Pancreas (tissue), 10 donors: Measurements from ENCODE around the gene ZRSR2. TPM values are rescaled to one million over a fixed set of nuclear protein-coding genes. Genes with fewer than 3 reads are reported as not detected.
A peak's percentile ranks its signal among the peaks of the same experiment; 100 is the strongest.
"Not testable (repeated sequence)": the region's sequence is repeated elsewhere in the genome, so short reads cannot be mapped to it uniquely, and the experiment has no call there.

Experiments used
- ATAC-seq, 4 donors: fragments of 200-7000 bp; cut with Tn5 transposase; one replicate each; pipeline versions ENCODE4 v1.8.0 to v1.9.1; 2020; ENCODE audit warnings: mild to moderate bottlenecking in 4 of 4, moderate library complexity in 4 of 4
- DNase-seq, 6 donors: peaks; one replicate each; pipeline ENCODE4 v3.0.0-alpha.2; 2020
- FAIRE-seq: peaks from 2 replicates; lab custom pipeline; 2012; peaks lifted over from hg19 to GRCh38; lab: Jason Lieb, UNC
- H3K27ac ChIP-seq, 4 donors: fragments of 200-600 bp; sonication (generic); 1 replicate in 3 of 4; 2 replicates in 1 of 4; pipeline versions ENCODE4 v1.5.0 to v1.8.0; 2020
- H3K27me3 ChIP-seq, 4 donors: fragments of 200-600 bp; one replicate each; pipeline ENCODE4 v1.8.0; 2021
- H3K36me3 ChIP-seq, 3 donors: fragments of 200-600 bp; sonication (generic) in 1 of 3; one replicate each; pipeline versions ENCODE4 v1.5.0 to v1.8.0; 2020 to 2021
- H3K4me1 ChIP-seq, 3 donors: fragments of 200-600 bp; one replicate each; pipeline ENCODE4 v1.8.0; 2021
- H3K4me3 ChIP-seq, 4 donors: fragments of 200-600 bp; sonication (generic) in 2 of 4; one replicate each; pipeline versions ENCODE4 v1.5.0 to v1.8.0; 2020 to 2021
- H3K9me3 ChIP-seq, 4 donors: fragments of 200-600 bp; one replicate each; pipeline ENCODE4 v1.8.0; 2021
- WGBS, 2 donors: extraction: QIAGEN DNeasy Blood & Tissue Kit; methylation state at CpG; one replicate each; pipeline ENCODE4 v1.1.7; 2013; 5-methylcytosine and 5-hydroxymethylcytosine counted together
- intact Hi-C, 3 donors: fragments of 100-400 bp; cut with DNase I; formaldehyde crosslinking; loops; one replicate each; pipeline versions ENCODE4 v1.11.1 to v1.14.2; 2022
- polyA plus RNA-seq, 2 donors: library from polyadenylated mRNA; stranded (reverse); fragments of 200-250 nt; gene quantifications; one replicate each; pipeline ENCODE4 v1.2.3, GENCODE V29; 2013
- total RNA-seq, 6 donors: library from RNA; stranded (reverse); fragmentation: NEBNext Ultra II Directional in 4 of 6; extraction: Animal tissue kit (Norgen Biotek cat#: 25700) in 4 of 6; gene quantifications; one replicate each; pipeline versions ENCODE4 v1.2.1 to v1.2.4, GENCODE V29; 2021 to 2023
- TF ChIP-seq, protein P1 (sequence below), 4 donors: fragments of 200-600 bp; sonication (generic) in 3 of 4; IDR thresholded peaks; one replicate each; pipeline versions ENCODE4 v1.5.0 to v1.8.0; 2021; ENCODE audit warnings: antibody characterized with exemption in 4 of 4
- donor health status: healthy with polysubstance abuse.
- donor health status: DM: no; HTN: no; CAD: no; lungs with moderate emphysema.
- donor health status: DM: no; HTN: no; CAD: no.
- donor health status: control.
- donor health status: control.
- donor health status: Bipolar disorder and iron deficiency.
- donor health status: DM: yes; HTN: yes; CAD: no.
- donor health status: DM: no; HTN: no; CAD: no.
- donor health status: DM: no; HTN: no; CAD: no.
- donor health status: DM: yes; HTN: yes; CAD: no.

Gene ZRSR2
- total and polyA plus RNA-seq, 8 donors = 3.0 to 33.1 (median 5.1) TPM

DNA sequence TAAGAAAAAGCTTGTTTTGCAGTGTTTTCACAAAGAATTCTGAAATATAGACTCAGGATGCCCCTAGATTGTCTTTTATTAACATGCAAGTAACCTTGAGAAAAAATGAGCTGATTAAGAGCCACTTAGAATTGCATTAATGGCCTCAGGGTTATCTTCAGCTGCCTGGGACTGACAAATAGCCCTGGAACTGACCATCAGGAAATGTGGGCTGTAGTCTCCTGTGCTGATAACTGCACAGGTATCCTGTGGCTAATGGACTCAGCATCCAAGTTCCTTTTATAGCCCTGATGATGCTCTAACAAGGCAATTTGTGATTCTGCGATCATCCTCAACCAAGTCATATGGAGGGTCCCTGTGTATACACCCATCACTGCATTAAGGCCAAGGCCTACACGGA, 35.2 kb upstream of the ZRSR2 start:
- intact Hi-C loops = no loop called here

DNA sequence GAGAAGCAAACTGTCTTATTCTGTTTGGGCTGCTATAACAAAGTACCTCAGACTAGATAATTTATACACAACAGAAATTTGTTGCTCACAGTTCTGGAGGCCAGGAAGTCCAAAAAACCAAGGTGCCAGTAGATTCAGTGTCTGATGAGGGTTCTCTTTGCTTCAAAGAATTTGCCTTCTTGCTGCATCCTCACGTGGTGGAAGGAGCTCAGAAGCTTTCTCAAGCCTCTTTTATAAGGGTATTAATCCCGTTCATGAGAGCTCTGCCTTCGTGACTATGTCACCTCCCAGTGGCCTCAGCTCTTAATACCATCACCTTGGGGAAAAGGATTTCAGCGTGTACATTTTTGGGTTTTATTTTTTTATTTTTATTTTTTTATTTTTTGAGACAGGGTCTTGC, 32.1 kb upstream of the ZRSR2 start:
- Histone ChIP-seq H3K36me3 (no peaks in the 10 kb centered on the region), H3K27me3 (no peaks in the 10 kb centered on the region), H3K4me3 (no peak overlapping the region), H3K4me1 (no peaks in the 10 kb centered on the region), H3K9me3 (no peaks in the 10 kb centered on the region), H3K27ac (no peak overlapping the region)
- intact Hi-C loops = no loop called here
- DNase-seq = no peak
- TF ChIP-seq, protein P1, sequence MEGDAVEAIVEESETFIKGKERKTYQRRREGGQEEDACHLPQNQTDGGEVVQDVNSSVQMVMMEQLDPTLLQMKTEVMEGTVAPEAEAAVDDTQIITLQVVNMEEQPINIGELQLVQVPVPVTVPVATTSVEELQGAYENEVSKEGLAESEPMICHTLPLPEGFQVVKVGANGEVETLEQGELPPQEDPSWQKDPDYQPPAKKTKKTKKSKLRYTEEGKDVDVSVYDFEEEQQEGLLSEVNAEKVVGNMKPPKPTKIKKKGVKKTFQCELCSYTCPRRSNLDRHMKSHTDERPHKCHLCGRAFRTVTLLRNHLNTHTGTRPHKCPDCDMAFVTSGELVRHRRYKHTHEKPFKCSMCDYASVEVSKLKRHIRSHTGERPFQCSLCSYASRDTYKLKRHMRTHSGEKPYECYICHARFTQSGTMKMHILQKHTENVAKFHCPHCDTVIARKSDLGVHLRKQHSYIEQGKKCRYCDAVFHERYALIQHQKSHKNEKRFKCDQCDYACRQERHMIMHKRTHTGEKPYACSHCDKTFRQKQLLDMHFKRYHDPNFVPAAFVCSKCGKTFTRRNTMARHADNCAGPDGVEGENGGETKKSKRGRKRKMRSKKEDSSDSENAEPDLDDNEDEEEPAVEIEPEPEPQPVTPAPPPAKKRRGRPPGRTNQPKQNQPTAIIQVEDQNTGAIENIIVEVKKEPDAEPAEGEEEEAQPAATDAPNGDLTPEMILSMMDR (IDR thresholded peaks at IDR 0.05) = no peak
- no peak for ATAC-seq
- no peak for FAIRE-seq
- WGBS, 2 donors = 71 to 82% methylated on average over 4 of the region's 4 CpGs

More for the DNA sequence above, 35.2 kb upstream of the ZRSR2 start:
- Histone ChIP-seq H3K4me3 (no peak overlapping the region), H3K27ac (no peak overlapping the region), H3K36me3 (no peaks in the 10 kb centered on the region), H3K4me1 (no peaks in the 10 kb centered on the region), H3K27me3 (no peaks in the 10 kb centered on the region), H3K9me3 (no peaks in the 10 kb centered on the region)
- no peak for ATAC-seq
- TF ChIP-seq, protein P1 (IDR thresholded peaks at IDR 0.05) = no peak
- no peak for FAIRE-seq
- 92 to 97% methylated on average over 2 of the region's 2 CpGs for WGBS, 2 donors
- no peak for DNase-seq

DNA sequence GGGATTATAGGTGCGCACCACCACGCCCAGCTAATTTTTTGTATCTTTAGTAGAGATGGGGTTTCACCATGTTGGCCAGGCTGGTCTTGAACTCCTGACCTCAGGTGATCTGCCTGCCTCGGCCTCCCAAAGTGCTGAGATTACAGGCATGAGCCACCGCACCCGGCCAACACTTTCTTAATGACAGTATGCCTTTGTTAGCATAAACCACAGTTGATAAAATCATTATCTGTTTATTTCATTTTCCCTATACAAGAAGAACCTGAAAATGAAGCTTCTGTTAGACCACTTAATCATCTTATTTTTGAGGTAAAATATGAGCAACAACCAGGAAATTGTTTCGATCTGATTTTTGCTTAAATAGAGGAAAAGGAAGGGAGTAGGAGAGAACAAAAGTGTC, 30.4 kb upstream of the ZRSR2 start:
- H3K4me3 ChIP-seq, H3K36me3 ChIP-seq, intact Hi-C loops, H3K9me3 ChIP-seq, DNase-seq, H3K27ac ChIP-seq, H3K27me3 ChIP-seq, H3K4me1 ChIP-seq, ATAC-seq, FAIRE-seq: not testable (repeated sequence)
- WGBS, 2 donors = 86 to 92% methylated on average over 6 of the region's 6 CpGs

DNA sequence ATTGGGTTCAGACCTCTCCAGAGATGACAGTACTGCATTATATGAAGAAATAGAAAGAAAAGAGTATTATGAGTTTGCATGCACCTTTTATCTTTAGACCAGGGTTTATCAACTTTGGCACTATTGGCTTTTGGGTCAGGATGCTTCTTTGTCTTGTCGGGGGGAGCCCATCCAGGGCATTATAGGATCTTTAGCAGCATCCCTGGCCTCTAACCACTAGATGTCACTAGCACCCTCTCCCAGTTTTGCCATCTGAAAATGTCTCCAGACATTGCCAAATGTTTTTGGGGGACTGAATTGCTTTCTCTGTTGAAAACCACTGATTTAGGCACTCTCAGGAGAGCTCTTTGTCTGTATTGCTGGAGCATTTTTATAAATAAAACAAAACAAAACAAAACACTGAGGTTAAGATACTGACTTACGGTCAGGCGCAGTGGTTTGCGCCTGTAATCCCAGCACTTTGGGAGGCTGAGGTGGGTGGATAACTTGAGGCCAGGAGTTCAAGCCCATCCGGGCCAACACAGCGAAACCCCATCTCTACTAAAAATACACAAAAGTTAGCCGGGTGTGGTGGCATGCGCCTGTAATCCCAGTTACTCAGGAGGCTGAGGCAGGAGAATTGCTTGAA, 28.6 kb upstream of the ZRSR2 start:
- Histone ChIP-seq H3K4me1 (no peaks in the 10 kb centered on the region), H3K27me3 (no peaks in the 10 kb centered on the region), H3K36me3 (no peaks in the 10 kb centered on the region), H3K9me3 (no peaks in the 10 kb centered on the region), H3K4me3 (no peak overlapping the region), H3K27ac (no peak overlapping the region)
- 76 to 85% methylated on average over 8 of the region's 8 CpGs for WGBS, 2 donors
- FAIRE-seq (no peak), ATAC-seq (peak in 2 of 4 donors; percentile 60 to 72), DNase-seq (no peak)
- TF ChIP-seq, protein P1 (IDR thresholded peaks at IDR 0.05) = peak in 3 of 4 donors; percentile 35 to 49 (median 45)
- intact Hi-C loops = no loop called here

DNA sequence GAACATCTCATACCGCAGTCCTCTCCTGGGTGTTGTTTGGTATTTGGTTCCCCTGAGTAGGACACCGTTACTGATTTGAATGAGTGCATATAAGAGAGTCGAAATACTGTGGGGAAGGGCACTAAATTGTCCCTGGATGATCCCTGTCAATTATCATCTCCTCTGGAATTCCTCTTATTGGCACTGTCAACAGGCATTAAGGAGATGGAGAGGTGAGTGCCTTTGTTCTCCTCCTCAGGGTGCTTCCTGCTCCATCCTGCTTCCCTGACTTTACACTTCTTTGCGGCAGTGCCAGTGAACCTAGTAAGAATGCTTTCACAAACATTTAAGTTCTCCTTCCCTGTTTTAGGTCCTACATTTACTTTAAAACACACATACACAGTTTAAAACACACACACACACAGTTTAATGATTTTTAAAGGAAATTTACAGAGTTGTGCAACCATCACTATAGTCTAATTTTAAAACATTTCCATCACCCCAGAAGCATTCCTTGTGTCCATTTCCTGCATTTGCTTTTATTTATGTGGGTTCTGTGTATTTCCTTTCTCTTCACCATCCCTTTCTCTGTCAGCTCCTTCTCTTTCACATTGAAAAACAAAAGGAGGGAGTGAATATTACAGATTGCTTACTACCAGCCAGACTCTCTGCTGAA, 20.9 kb upstream of the ZRSR2 start:
- H3K4me1 ChIP-seq = no peaks in the 10 kb centered on the region
- no peak for DNase-seq
- intact Hi-C loops = no loop called here
- no peaks in the 10 kb centered on the region for H3K36me3 ChIP-seq
- no peak overlapping the region for H3K27ac ChIP-seq
- H3K4me3 ChIP-seq = no peak overlapping the region
- TF ChIP-seq, protein P1 (IDR thresholded peaks at IDR 0.05) = no peak
- no peak for ATAC-seq
- H3K27me3 ChIP-seq = no peaks in the 10 kb centered on the region
- H3K9me3 ChIP-seq = no peaks in the 10 kb centered on the region
- FAIRE-seq = no peak
- 85 to 91% methylated on average over 4 of the region's 4 CpGs for WGBS, 2 donors
